Neural progenitor cell (in vitro differentiated cells): ENCODE results near the gene S100A6. TPM values are rescaled to one million over a fixed set of nuclear protein-coding genes. Genes with fewer than 3 reads are reported as not detected.
"Not testable (repeated sequence)": the region's sequence is repeated elsewhere in the genome, so short reads cannot be mapped to it uniquely, and the experiment has no call there.

Source experiments
- DNase-seq: peaks from one replicate; pipeline ENCODE4 v3.0.0-alpha.2; 2016; ENCODE audit warnings: low spot score
- H2AFZ ChIP-seq: fragments of 200-600 bp; sonication (generic); replicated peaks from 2 replicates; pipeline ENCODE4 v1.6.1; 2016; ENCODE audit warnings: antibody characterized with exemption
- H3F3A ChIP-seq: fragments of 200-600 bp; sonication (generic); 2 replicates; pipeline ENCODE4 v1.6.1; 2016; ENCODE audit warnings: antibody characterized with exemption, low read depth
- H3K27ac ChIP-seq: fragments of 200-600 bp; sonication (generic); 2 replicates; pipeline ENCODE4 v1.5.1; 2016; ENCODE audit warnings: mild to moderate bottlenecking
- H3K27me3 ChIP-seq: fragments of 200-600 bp; sonication (generic); 2 replicates; pipeline ENCODE4 v1.6.1; 2016; ENCODE audit warnings: mild to moderate bottlenecking, moderate library complexity
- H3K36me3 ChIP-seq: fragments of 200-600 bp; sonication (generic); 2 replicates; pipeline ENCODE4 v1.5.1; 2016
- H3K4me1 ChIP-seq: fragments of 200-600 bp; sonication (generic); 2 replicates; pipeline ENCODE4 v1.6.1; 2016; ENCODE audit warnings: mixed run types
- H3K4me2 ChIP-seq: fragments of 200-600 bp; sonication (generic); 2 replicates; pipeline ENCODE4 v1.6.1; 2016
- H3K4me3 ChIP-seq: fragments of 200-600 bp; sonication (generic); 2 replicates; pipeline ENCODE4 v1.5.1; 2016
- H3K79me2 ChIP-seq: fragments of 200-600 bp; sonication (generic); 2 replicates; pipeline ENCODE4 v1.6.1; 2016; ENCODE audit warnings: low read depth
- H3K9ac ChIP-seq: fragments of 200-600 bp; sonication (generic); 2 replicates; pipeline ENCODE4 v1.6.1; 2016
- H3K9me3 ChIP-seq: fragments of 200-600 bp; sonication (generic); 2 replicates; pipeline ENCODE4 v1.5.1; 2016; ENCODE audit warnings: low read depth
- H4K20me1 ChIP-seq: fragments of 200-600 bp; sonication (generic); 2 replicates; pipeline ENCODE4 v1.6.1; 2016; ENCODE audit warnings: low read depth
- H3K27ac Mint-ChIP-seq: 3 replicates; pipeline ENCODE4 v1.8.0; 2021; ENCODE audit warnings: mixed read lengths
- H3K27me3 Mint-ChIP-seq: 2 replicates; pipeline ENCODE4 v1.8.0; 2022; ENCODE audit warnings: low read depth, mild to moderate bottlenecking, inconsistent platforms, moderate library complexity, mixed read lengths; ENCODE audit not compliant: insufficient read depth
- H3K36me3 Mint-ChIP-seq: 3 replicates; pipeline ENCODE4 v1.8.0; 2021; ENCODE audit warnings: mixed read lengths
- H3K4me1 Mint-ChIP-seq: 3 replicates; pipeline ENCODE4 v1.8.0; 2021; ENCODE audit warnings: mixed read lengths
- H3K4me3 Mint-ChIP-seq: 3 replicates; pipeline ENCODE4 v1.8.0; 2021; ENCODE audit warnings: mild to moderate bottlenecking, moderate library complexity, mixed read lengths
- H3K9me3 Mint-ChIP-seq: 3 replicates; pipeline ENCODE4 v1.8.0; 2020; ENCODE audit warnings: mixed read lengths
- EZH2 ChIP-seq: fragments of 200-600 bp; sonication (generic); IDR thresholded peaks from 2 replicates; pipeline ENCODE4 v1.6.1; 2017; ENCODE audit warnings: antibody characterized with exemption, mild to moderate bottlenecking, moderate library complexity
- EZH2phosphoT487 ChIP-seq: fragments of 200-600 bp; sonication (generic); IDR thresholded peaks from 2 replicates; pipeline ENCODE4 v1.6.1; 2017; ENCODE audit warnings: antibody characterized with exemption
- total RNA-seq: library from RNA; depleted of rRNA; stranded (reverse); fragments of >200 nt; gene quantifications from 2 replicates; pipeline ENCODE4 v1.2.3, GENCODE V29; 2015; ENCODE audit warnings: low replicate concordance
- TF ChIP-seq, protein P1 (sequence below): fragments of 200-600 bp; sonication (generic); IDR thresholded peaks from 2 replicates; pipeline ENCODE4 v1.5.1; 2017; ENCODE audit warnings: antibody characterized with exemption, mild to moderate bottlenecking

The S100A6 gene
- total RNA-seq, 1 donor from 2014 or later: not detected

DNA sequence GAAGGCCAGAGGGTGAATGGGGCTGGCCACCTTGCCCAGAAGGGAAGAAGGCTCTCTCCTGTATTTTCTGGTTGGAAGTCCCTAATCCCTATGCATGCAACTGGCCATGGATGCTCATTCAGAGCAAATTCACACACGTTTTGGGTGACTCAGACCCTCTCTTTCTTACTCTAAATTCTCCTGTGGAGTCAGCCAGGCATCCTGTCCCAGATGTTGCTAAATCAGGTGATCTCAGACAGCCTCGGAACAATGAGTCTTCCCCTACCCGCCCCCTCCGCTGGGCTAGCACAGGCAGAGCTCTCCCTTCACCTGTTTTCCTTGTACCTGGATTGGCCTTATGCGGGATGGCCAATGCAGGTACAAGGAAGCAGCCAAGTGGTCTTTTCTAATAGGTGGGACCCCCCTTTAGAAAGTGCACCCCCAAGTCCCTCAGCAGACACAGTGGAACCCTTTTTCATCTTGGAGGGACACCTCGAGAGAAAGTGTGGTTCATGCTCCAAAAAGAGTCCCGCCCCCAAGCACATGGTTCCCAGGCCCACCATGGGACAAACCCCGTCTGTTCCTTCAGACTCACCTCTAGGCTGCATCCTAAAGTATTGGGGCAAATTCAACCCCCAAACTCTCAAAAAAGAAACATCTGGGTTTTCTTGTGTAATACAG lies 8.6 kb downstream of the S100A6 start:
- peaks cover 2% of the 10 kb centered on the region for H3K27me3 Mint-ChIP-seq
- H3K9me3 ChIP-seq: no peaks in the 10 kb centered on the region
- DNase-seq: no peak
- H3K9ac ChIP-seq: no peak overlapping the region
- H3F3A ChIP-seq: peaks cover 2% of the 10 kb centered on the region
- no peak overlapping the region for H3K27ac Mint-ChIP-seq
- no peaks in the 10 kb centered on the region for H3K36me3 Mint-ChIP-seq
- H3K27me3 ChIP-seq: no peaks in the 10 kb centered on the region
- no peak overlapping the region for H3K27ac ChIP-seq
- H3K4me1 ChIP-seq: peaks cover 9% of the 10 kb centered on the region
- no peaks in the 10 kb centered on the region for H4K20me1 ChIP-seq
- H3K4me3 ChIP-seq: no peak overlapping the region
- no peaks in the 10 kb centered on the region for H3K79me2 ChIP-seq
- no peaks in the 10 kb centered on the region for H3K36me3 ChIP-seq
- H3K4me3 Mint-ChIP-seq: no peak overlapping the region
- H3K4me2 ChIP-seq: no peak overlapping the region
- TF ChIP-seq EZH2phosphoT487 (no peak), EZH2 (no peak)
- TF ChIP-seq, protein P1, sequence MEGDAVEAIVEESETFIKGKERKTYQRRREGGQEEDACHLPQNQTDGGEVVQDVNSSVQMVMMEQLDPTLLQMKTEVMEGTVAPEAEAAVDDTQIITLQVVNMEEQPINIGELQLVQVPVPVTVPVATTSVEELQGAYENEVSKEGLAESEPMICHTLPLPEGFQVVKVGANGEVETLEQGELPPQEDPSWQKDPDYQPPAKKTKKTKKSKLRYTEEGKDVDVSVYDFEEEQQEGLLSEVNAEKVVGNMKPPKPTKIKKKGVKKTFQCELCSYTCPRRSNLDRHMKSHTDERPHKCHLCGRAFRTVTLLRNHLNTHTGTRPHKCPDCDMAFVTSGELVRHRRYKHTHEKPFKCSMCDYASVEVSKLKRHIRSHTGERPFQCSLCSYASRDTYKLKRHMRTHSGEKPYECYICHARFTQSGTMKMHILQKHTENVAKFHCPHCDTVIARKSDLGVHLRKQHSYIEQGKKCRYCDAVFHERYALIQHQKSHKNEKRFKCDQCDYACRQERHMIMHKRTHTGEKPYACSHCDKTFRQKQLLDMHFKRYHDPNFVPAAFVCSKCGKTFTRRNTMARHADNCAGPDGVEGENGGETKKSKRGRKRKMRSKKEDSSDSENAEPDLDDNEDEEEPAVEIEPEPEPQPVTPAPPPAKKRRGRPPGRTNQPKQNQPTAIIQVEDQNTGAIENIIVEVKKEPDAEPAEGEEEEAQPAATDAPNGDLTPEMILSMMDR: no peak
- no peaks in the 10 kb centered on the region for H3K9me3 Mint-ChIP-seq
- peaks cover 3% of the 10 kb centered on the region for H3K4me1 Mint-ChIP-seq
- H2AFZ ChIP-seq: peak overlapping the region; percentile 26

DNA sequence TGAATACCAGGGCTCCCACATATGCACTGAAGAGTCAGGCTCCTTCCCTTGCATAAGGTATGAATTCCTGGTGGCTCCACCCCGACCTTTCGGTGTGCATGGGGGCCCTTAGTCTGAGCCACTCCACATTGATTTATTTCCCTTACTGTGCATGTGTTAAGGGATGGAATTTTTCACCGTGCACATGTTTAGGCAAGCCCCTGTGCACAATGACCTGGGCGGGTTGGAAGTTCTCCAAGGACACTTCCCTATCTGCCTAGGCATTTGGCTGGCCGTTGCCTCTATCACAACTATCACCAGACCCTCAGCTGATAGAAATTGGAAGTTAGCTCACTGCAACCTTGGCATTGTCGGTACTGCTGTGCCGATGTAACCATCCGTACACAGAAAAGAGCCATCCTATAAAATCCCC lies 9.7 kb downstream of the S100A6 start:
- no peak overlapping the region for H3K4me2 ChIP-seq
- H4K20me1 ChIP-seq: no peaks in the 10 kb centered on the region
- H3K36me3 Mint-ChIP-seq: no peaks in the 10 kb centered on the region
- H3K27ac ChIP-seq: no peak overlapping the region
- no peaks in the 10 kb centered on the region for H3K27me3 ChIP-seq
- peaks cover 2% of the 10 kb centered on the region for H3K4me1 Mint-ChIP-seq
- H3K27me3 Mint-ChIP-seq: peaks cover 2% of the 10 kb centered on the region
- TF ChIP-seq, protein P1: no peak
- TF ChIP-seq EZH2 (no peak), EZH2phosphoT487 (no peak)
- H3K4me1 ChIP-seq: peaks cover 9% of the 10 kb centered on the region
- H2AFZ ChIP-seq: no peak overlapping the region
- no peaks in the 10 kb centered on the region for H3K36me3 ChIP-seq
- H3K9ac ChIP-seq: no peak overlapping the region
- H3K27ac Mint-ChIP-seq: no peak overlapping the region
- no peaks in the 10 kb centered on the region for H3K9me3 Mint-ChIP-seq
- H3K4me3 ChIP-seq: no peak overlapping the region
- no peaks in the 10 kb centered on the region for H3K79me2 ChIP-seq
- no peak overlapping the region for H3K4me3 Mint-ChIP-seq
- DNase-seq: no peak
- no peaks in the 10 kb centered on the region for H3K9me3 ChIP-seq
- H3F3A ChIP-seq: no peaks in the 10 kb centered on the region

DNA sequence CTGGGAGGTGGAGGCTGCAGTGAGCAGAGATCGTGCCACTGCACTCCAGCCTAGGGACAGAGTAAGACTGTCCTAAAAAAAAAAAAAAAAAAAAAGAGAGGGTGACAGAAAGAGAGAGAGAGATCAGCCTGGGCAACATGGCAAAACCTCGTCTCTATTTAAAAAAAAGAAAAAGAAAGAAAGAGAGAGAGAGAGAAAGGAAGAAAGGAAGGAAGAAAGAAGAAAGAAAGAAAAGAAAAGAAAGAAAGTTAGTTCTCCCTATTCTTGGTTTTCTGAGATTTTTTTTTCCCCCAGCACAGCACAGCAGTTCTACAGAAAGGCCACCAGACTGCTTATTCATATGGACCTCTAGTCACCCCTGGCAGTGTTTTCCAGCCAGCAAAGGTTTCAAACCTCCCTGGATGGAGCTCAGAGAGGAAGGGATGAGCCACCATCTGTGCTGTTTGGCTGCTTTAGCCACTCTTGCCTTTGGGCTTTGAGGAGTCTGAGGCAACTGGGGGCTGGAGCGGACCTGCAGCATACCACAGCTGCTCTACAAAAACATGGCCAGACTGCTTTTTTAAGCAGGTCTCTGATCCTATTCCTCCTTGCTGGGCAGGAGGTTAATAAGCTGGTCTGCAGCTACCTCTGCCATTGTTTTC lies 10.6 kb downstream of the S100A6 start:
- Histone ChIP-seq H3K27ac (no peak overlapping the region), H3K36me3 (no peaks in the 10 kb centered on the region), H3K4me2 (no peak overlapping the region), H3K9ac (no peak overlapping the region), H3F3A (no peaks in the 10 kb centered on the region), H3K4me3 (no peak overlapping the region), H4K20me1 (no peaks in the 10 kb centered on the region), H2AFZ (peak overlapping the region; percentile 93), H3K4me1 (peaks cover 9% of the 10 kb centered on the region), H3K27me3 (no peaks in the 10 kb centered on the region), H3K79me2 (no peaks in the 10 kb centered on the region), H3K9me3 (no peaks in the 10 kb centered on the region)
- no peaks in the 10 kb centered on the region for H3K9me3 Mint-ChIP-seq
- peak overlapping the region; percentile 40 for H3K27ac Mint-ChIP-seq
- H3K4me3 Mint-ChIP-seq: no peak overlapping the region
- peaks cover 2% of the 10 kb centered on the region for H3K4me1 Mint-ChIP-seq
- H3K27me3 Mint-ChIP-seq: peaks cover 2% of the 10 kb centered on the region
- TF ChIP-seq EZH2phosphoT487: no peak
- TF ChIP-seq, protein P1: no peak
- no peak for TF ChIP-seq EZH2
- no peak for DNase-seq
- H3K36me3 Mint-ChIP-seq: no peaks in the 10 kb centered on the region

DNA sequence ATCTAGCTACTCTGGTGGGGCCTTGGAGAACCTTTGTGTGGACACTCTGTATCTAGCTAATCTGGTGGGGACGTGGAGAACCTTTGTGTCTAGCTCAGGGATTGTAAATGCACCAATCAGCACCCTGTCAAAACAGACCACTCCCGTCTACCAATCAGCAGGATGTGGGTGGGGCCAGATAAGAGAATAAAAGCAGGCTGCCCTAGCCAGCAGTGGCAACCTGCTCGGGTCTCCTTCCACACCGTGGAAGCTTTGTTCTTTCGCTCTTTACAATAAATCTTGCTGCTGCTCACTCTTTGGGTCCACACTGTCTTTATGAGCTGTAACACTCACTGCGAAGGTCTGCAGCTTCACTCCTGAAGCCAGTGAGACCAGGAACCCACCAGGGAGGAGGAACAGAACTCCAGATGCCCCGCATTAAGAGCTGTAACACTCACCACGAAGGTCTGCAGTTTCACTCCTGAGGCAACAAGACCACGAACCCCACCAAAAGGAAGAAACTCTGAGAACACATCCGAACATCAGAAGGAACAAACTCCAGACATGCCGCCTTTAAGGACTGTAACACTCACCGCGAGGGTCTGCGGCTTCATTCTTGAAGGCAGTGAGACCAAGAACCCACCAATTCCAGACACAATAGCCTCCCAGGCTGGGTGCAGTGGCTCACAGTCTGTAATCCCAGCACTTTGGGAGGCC lies 13.3 kb downstream of the S100A6 start:
- H3K27ac Mint-ChIP-seq: not testable (repeated sequence)

DNA sequence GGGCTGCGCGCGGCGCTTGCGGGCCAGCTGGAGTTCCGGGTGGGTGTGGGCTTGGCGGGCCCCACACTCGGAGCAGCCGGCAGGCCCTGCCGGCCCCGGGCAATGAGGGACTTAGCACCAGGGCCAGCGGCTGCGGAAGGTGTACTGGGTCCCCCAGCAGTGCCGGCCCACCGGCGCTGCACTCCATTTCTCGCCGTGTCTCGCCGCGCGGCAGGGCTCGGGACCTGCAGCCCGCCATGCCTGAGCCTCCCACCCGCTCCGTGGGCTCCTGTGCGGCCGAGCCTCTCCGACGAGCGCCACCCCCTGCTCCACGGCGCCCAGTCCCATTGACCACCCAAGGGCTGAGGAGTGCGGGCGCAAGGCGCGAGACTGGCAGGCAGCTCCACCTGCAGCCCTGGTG lies 14.0 kb downstream of the S100A6 start:
- H3K36me3 Mint-ChIP-seq, H3K9me3 Mint-ChIP-seq, DNase-seq, H3K4me3 Mint-ChIP-seq, H3K4me1 ChIP-seq, H3K4me2 ChIP-seq, H3K9me3 ChIP-seq, H4K20me1 ChIP-seq, H3K27ac Mint-ChIP-seq, H3K27ac ChIP-seq, H3K36me3 ChIP-seq, H3F3A ChIP-seq, H3K27me3 Mint-ChIP-seq, H3K79me2 ChIP-seq, H3K9ac ChIP-seq, H2AFZ ChIP-seq, H3K4me1 Mint-ChIP-seq, H3K27me3 ChIP-seq, H3K4me3 ChIP-seq: not testable (repeated sequence)

More for the DNA sequence above, 13.3 kb downstream of the S100A6 start:
- not testable (repeated sequence) for DNase-seq, H3K4me1 ChIP-seq, H3K4me3 Mint-ChIP-seq, H3K36me3 Mint-ChIP-seq, H3K4me3 ChIP-seq, H3K4me1 Mint-ChIP-seq, H4K20me1 ChIP-seq, H3K9me3 ChIP-seq, H3K36me3 ChIP-seq, H3K9me3 Mint-ChIP-seq, H3K27me3 Mint-ChIP-seq, H3F3A ChIP-seq, H3K27me3 ChIP-seq, H3K27ac ChIP-seq, H3K9ac ChIP-seq, H3K4me2 ChIP-seq, H3K79me2 ChIP-seq, H2AFZ ChIP-seq
